HG03442 (cell line): ENCODE results near the gene MAP7D3.
"Not testable (repeated sequence)": the region's sequence is repeated elsewhere in the genome, so short reads cannot be mapped to it uniquely, and the experiment has no call there.

Source experiments
- ATAC-seq: cut with Tn5 transposase; IDR thresholded peaks from one replicate; pipeline ENCODE4 v1.9.1; 2021; ENCODE audit warnings: mild to moderate bottlenecking, moderate library complexity; ENCODE audit not compliant: unreplicated experiment

Gene MAP7D3

GRCh38 chrX:136251041-136251991, at the start of gene MAP7D3:
Gene MAP7D3, minus strand, starts transcription at chrX:136251400. Its CDS starts 42 bp downstream, at chrX:136251358.
- ATAC-seq: peak; percentile 83

- ATAC-seq: not testable (repeated sequence)
Measured at GRCh38 chrX:136300721-136301120, 49.5 kb upstream of the MAP7D3 start, which contains the start of gene ADGRG4. Gene ADGRG4, plus strand, starts transcription at chrX:136300963. Its CDS starts 7,815 bp downstream, at chrX:136308778.

GRCh38 chrX:136295380-136295779, 44.2 kb upstream of the MAP7D3 start:
- no peak for ATAC-seq

GRCh38 chrX:136292656-136293055, 41.5 kb upstream of the MAP7D3 start:
- ATAC-seq: no peak

- no peak for ATAC-seq
Measured at GRCh38 chrX:136291824-136292223, 40.6 kb upstream of the MAP7D3 start.

- ATAC-seq: not testable (repeated sequence)
Measured at GRCh38 chrX:136286375-136286774, 35.2 kb upstream of the MAP7D3 start.

- ATAC-seq: no peak
Measured at GRCh38 chrX:136275553-136275952, 24.4 kb upstream of the MAP7D3 start.

- ATAC-seq: no peak
Measured at GRCh38 chrX:136273986-136274385, 22.8 kb upstream of the MAP7D3 start.

- ATAC-seq: no peak
Measured at GRCh38 chrX:136272325-136272724, 21.1 kb upstream of the MAP7D3 start.

- no peak for ATAC-seq
Measured at GRCh38 chrX:136271300-136271699, 20.1 kb upstream of the MAP7D3 start.

GRCh38 chrX:136269921-136270320, 18.7 kb upstream of the MAP7D3 start:
- ATAC-seq: no peak

- peak; percentile 68 for ATAC-seq
Measured at GRCh38 chrX:136268051-136269048, 17.1 kb upstream of the MAP7D3 start.

GRCh38 chrX:136266828-136267227, 15.6 kb upstream of the MAP7D3 start:
- ATAC-seq: no peak

GRCh38 chrX:136262812-136263315, 11.7 kb upstream of the MAP7D3 start:
- no peak for ATAC-seq

- no peak for ATAC-seq
Measured at GRCh38 chrX:136262243-136262642, 11.0 kb upstream of the MAP7D3 start.

- ATAC-seq: no peak
Measured at GRCh38 chrX:136261321-136261720, 10.1 kb upstream of the MAP7D3 start.

GRCh38 chrX:136260776-136261175, 9.6 kb upstream of the MAP7D3 start:
- ATAC-seq: no peak

GRCh38 chrX:136259543-136259942, 8.3 kb upstream of the MAP7D3 start:
- no peak for ATAC-seq

GRCh38 chrX:136258951-136259350, 7.8 kb upstream of the MAP7D3 start:
- ATAC-seq: no peak

GRCh38 chrX:136256026-136256425, 4.8 kb upstream of the MAP7D3 start:
- no peak for ATAC-seq

- no peak for ATAC-seq
Measured at GRCh38 chrX:136255541-136255940, 4.3 kb upstream of the MAP7D3 start.
